ENCODE measurements around the gene PCNT. TPM values are rescaled to one million over a fixed set of nuclear protein-coding genes. Genes with fewer than 3 reads are reported as not detected.
"Not testable (repeated sequence)": the region's sequence is repeated elsewhere in the genome, so short reads cannot be mapped to it uniquely, and the experiment has no call there.

Gene PCNT
- total RNA-seq, 1 donor from 2014 or later = 36.0 TPM

GRCh38 chr21:46402421-46402820 lies 78.5 kb downstream of the PCNT start:
- Mint-ChIP-seq H3K4me3 (ENCODE audit: unreplicated experiment) (peak overlapping the region; percentile 45), H3K36me3 (ENCODE audit: low read depth, unreplicated experiment) (peaks cover 36% of the 10 kb centered on the region), H3K9me3 (ENCODE audit: unreplicated experiment) (no peaks in the 10 kb centered on the region), H3K27ac (ENCODE audit: unreplicated experiment) (no peak overlapping the region), H3K4me1 (ENCODE audit: unreplicated experiment) (no peaks in the 10 kb centered on the region), H3K27me3 (ENCODE audit: unreplicated experiment) (no peaks in the 10 kb centered on the region)
- DNase-seq (ENCODE audit: low spot score) = no peak
- TF ChIP-seq CTCF (IDR thresholded peaks at IDR 0.05; ENCODE audit: unreplicated experiment) = no peak

- H3K9me3 Mint-ChIP-seq (ENCODE audit: unreplicated experiment); H3K27me3 Mint-ChIP-seq (ENCODE audit: unreplicated experiment); H3K4me1 Mint-ChIP-seq (ENCODE audit: unreplicated experiment); DNase-seq (ENCODE audit: low spot score): not testable (repeated sequence)
- Mint-ChIP-seq H3K36me3 (ENCODE audit: low read depth, unreplicated experiment) (peaks cover 33% of the 10 kb centered on the region), H3K27ac (ENCODE audit: unreplicated experiment) (peak overlapping the region; percentile 5), H3K4me3 (ENCODE audit: unreplicated experiment) (peak overlapping the region; percentile 62)
Observed at GRCh38 chr21:46403234-46403811, 79.4 kb downstream of the PCNT start.

GRCh38 chr21:46404306-46404705 lies 80.3 kb downstream of the PCNT start:
- Mint-ChIP-seq H3K4me3 (ENCODE audit: unreplicated experiment) (no peak overlapping the region), H3K36me3 (ENCODE audit: low read depth, unreplicated experiment) (peaks cover 27% of the 10 kb centered on the region), H3K27ac (ENCODE audit: unreplicated experiment) (no peak overlapping the region), H3K27me3 (ENCODE audit: unreplicated experiment) (no peaks in the 10 kb centered on the region), H3K4me1 (ENCODE audit: unreplicated experiment) (no peaks in the 10 kb centered on the region), H3K9me3 (ENCODE audit: unreplicated experiment) (no peaks in the 10 kb centered on the region)
- DNase-seq (ENCODE audit: low spot score) = no peak
- TF ChIP-seq CTCF (IDR thresholded peaks at IDR 0.05; ENCODE audit: unreplicated experiment) = no peak

GRCh38 chr21:46406001-46406400 lies 82.0 kb downstream of the PCNT start:
- no peak overlapping the region for H3K27ac Mint-ChIP-seq (ENCODE audit: unreplicated experiment)
- H3K9me3 Mint-ChIP-seq (ENCODE audit: unreplicated experiment) = no peaks in the 10 kb centered on the region
- no peaks in the 10 kb centered on the region for H3K4me1 Mint-ChIP-seq (ENCODE audit: unreplicated experiment)
- H3K36me3 Mint-ChIP-seq (ENCODE audit: low read depth, unreplicated experiment) = peaks cover 28% of the 10 kb centered on the region
- no peak for DNase-seq (ENCODE audit: low spot score)
- H3K27me3 Mint-ChIP-seq (ENCODE audit: unreplicated experiment) = no peaks in the 10 kb centered on the region
- H3K4me3 Mint-ChIP-seq (ENCODE audit: unreplicated experiment) = no peak overlapping the region
- TF ChIP-seq CTCF (IDR thresholded peaks at IDR 0.05; ENCODE audit: unreplicated experiment) = no peak

- no peaks in the 10 kb centered on the region for H3K4me1 Mint-ChIP-seq (ENCODE audit: unreplicated experiment)
- no peak overlapping the region for H3K4me3 Mint-ChIP-seq (ENCODE audit: unreplicated experiment)
- peaks cover 16% of the 10 kb centered on the region for H3K36me3 Mint-ChIP-seq (ENCODE audit: low read depth, unreplicated experiment)
- H3K27ac Mint-ChIP-seq (ENCODE audit: unreplicated experiment) = peak overlapping the region; percentile 10
- H3K9me3 Mint-ChIP-seq (ENCODE audit: unreplicated experiment) = no peaks in the 10 kb centered on the region
- H3K27me3 Mint-ChIP-seq (ENCODE audit: unreplicated experiment) = no peaks in the 10 kb centered on the region
- TF ChIP-seq CTCF (IDR thresholded peaks at IDR 0.05; ENCODE audit: unreplicated experiment) = no peak
- DNase-seq (ENCODE audit: low spot score) = no peak
Observed at GRCh38 chr21:46409641-46410406, 85.9 kb downstream of the PCNT start.
